Heart left ventricle (tissue), 13 donors: ENCODE results near the gene DLGAP1.

Source experiments
- CTCF ChIP-seq, 12 donors: fragments of 200-600 bp; sonication (generic) in 4 of 12; IDR thresholded peaks; one replicate each; pipeline versions ENCODE4 v1.5.0 to v1.8.0; 2018 to 2022; ENCODE audit warnings: antibody characterized with exemption in 12 of 12, mild to moderate bottlenecking in 5 of 12
- POLR2A ChIP-seq, 2 donors: fragments of 450-650 bp; IDR thresholded peaks; one replicate each; pipeline ENCODE4 v1.6.1; 2017; ENCODE audit warnings: antibody characterized with exemption in 2 of 2, mild to moderate bottlenecking in 2 of 2, moderate library complexity in 2 of 2
- donor health status: ischemic (EF 13 %, LVEDD 7.1; RV severe dilation, severe dysfunction).
- donor health status: DM: no; HTN: yes; CAD: no.
- donor health status: DM: no; HTN: no; CAD: no.
- donor health status: ischemic (EF 25% LVEDD 6.9; RV normal size, moderate dysfunction).
- donor health status: ischemic (EF 25% LVEDD 5.7; RV mildly dilated, moderate dysfunction).
- donor health status: ischemic (EF 35%, LVEDD 5.7; RV mildly dilated, moderate dysfunction).
- donor health status: nonischemic (EF 11% LVEDD 7.7; RV severe dilation, severe dysfunction).
- donor health status: DM: yes; HTN: yes; CAD: no.
- donor health status: PGD.
- donor health status: ischemic (EF 29% LVEDD 5.4; RV normal size, mild dysfunction).
- donor health status: nonischemic (EF 23%, LVEDD 6.1; RV moderate dilation, normal function).

DNA sequence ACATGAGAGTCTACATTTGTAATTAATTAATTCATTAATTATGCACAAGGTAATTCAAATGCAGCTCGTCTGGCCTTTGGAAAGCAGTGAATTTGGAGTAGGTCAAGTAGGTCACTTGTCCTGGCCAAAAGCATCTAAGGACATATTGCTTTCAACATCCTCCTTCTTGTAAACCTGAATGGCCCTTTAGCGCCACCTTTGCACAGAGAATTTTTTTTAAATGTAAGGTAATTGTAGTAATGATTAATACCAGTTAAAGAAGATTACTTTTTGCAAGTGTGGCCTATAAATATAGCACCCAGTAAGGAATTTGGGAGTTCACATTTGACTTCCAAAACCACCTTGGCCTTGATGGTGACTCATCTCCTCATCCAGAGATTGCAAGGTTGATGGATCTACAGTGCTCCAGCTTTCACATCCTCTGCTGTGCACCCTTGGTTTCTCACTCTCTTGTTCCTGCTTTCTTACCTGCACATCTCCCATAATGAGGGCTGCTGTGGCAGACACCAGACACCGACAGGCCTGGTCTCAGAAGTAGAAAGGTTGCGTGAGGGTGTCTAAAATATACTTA is 523.5 kb downstream of the DLGAP1 start:
- TF ChIP-seq CTCF (IDR thresholded peaks at IDR 0.05), result no peak
- TF ChIP-seq POLR2A (IDR thresholded peaks at IDR 0.05), result no peak
